H1 (cell line): ENCODE data around the gene TTC28. TPM values are rescaled to one million over a fixed set of nuclear protein-coding genes. Genes with fewer than 3 reads are reported as not detected.

Experiments
- CTCF ChIA-PET: fragments of 300-600 bp; sonication (Branson Sonifier 250); formaldehyde crosslinking; loops from one replicate; lab custom pipeline; 2021; ENCODE audit not compliant: partially characterized antibody; lab: Charles Lee
- POLR2A ChIA-PET: fragments of 300-600 bp; sonication (Branson Sonifier 250); formaldehyde crosslinking; loops from one replicate; lab custom pipeline; 2021; ENCODE audit warnings: inconsistent platforms; ENCODE audit not compliant: partially characterized antibody; lab: Charles Lee
- DNase-seq, 2 experiments: peaks; one replicate each; pipeline versions ENCODE4 v3.0.0 to v3.0.0-alpha.2; 2010 to 2022; ENCODE audit warnings: low spot score in 2 of 2, low read depth in 1 of 2, mixed read lengths in 1 of 2
- FAIRE-seq: peaks from 2 replicates; lab custom pipeline; 2011; peaks lifted over from hg19 to GRCh38; lab: Jason Lieb, UNC
- H2AFZ ChIP-seq: 2 replicates; pipeline ENCODE4 v1.8.1; 2012; ENCODE audit warnings: low read length, inconsistent platforms
- H2AK5ac ChIP-seq: 2 replicates; pipeline ENCODE4 v1.6.1; 2013; ENCODE audit warnings: low read depth, low read length
- H2BK120ac ChIP-seq: replicated peaks from 2 replicates; pipeline ENCODE3; 2013; ENCODE audit warnings: low read depth, low read length, inconsistent platforms
- H2BK12ac ChIP-seq: 2 replicates; pipeline ENCODE4 v1.6.1; 2013; ENCODE audit warnings: low read depth, low read length
- H2BK15ac ChIP-seq: 2 replicates; pipeline ENCODE4 v1.6.1; 2013; ENCODE audit warnings: low read length
- H2BK20ac ChIP-seq: 2 replicates; pipeline ENCODE4 v1.6.1; 2013; ENCODE audit warnings: low read length
- H2BK5ac ChIP-seq: 2 replicates; pipeline ENCODE4 v1.6.1; 2013; ENCODE audit warnings: low read depth, low read length
- H3K14ac ChIP-seq: 2 replicates; pipeline ENCODE4 v1.6.1; 2013; ENCODE audit warnings: inconsistent platforms; ENCODE audit not compliant: insufficient read length
- H3K18ac ChIP-seq: 2 replicates; pipeline ENCODE4 v1.6.1; 2013; ENCODE audit warnings: low read length; ENCODE audit errors: extremely low read depth
- H3K23ac ChIP-seq: 2 replicates; pipeline ENCODE4 v1.6.1; 2013; ENCODE audit warnings: inconsistent platforms; ENCODE audit not compliant: insufficient read length
- H3K23me2 ChIP-seq: 2 replicates; pipeline ENCODE4 v1.6.1; 2013; ENCODE audit warnings: low read depth, low read length
- H3K27ac ChIP-seq: 2 replicates; pipeline ENCODE4 v1.6.1; 2011; ENCODE audit warnings: low read depth, low read length, inconsistent platforms
- H3K27me3 ChIP-seq, 4 experiments: replicated peaks in 1 of 4; 1 replicate in 1 of 4; 2 replicates in 3 of 4; pipeline versions ENCODE4 v1.6.1 to v1.8.1; 2011 to 2013; ENCODE audit warnings: low read length in 3 of 4, mild to moderate bottlenecking in 3 of 4, inconsistent platforms in 2 of 4, mixed read lengths in 2 of 4, moderate library complexity in 1 of 4; ENCODE audit not compliant: control insufficient read depth in 3 of 4, insufficient read depth in 3 of 4; ENCODE audit errors: extremely low read depth in 1 of 4
- H3K36me3 ChIP-seq, 4 experiments: 2 replicates each; pipeline versions ENCODE4 v1.6.1 to v1.8.1; 2011 to 2013; ENCODE audit warnings: mild to moderate bottlenecking in 4 of 4, low read length in 3 of 4, moderate library complexity in 2 of 4, control low read depth in 1 of 4, inconsistent platforms in 1 of 4; ENCODE audit not compliant: insufficient read depth in 4 of 4, control insufficient read depth in 2 of 4
- H3K4ac ChIP-seq: replicated peaks from 2 replicates; pipeline ENCODE3; 2013; ENCODE audit warnings: low read length, low read depth, mixed read lengths, inconsistent platforms; ENCODE audit not compliant: insufficient read length
- H3K4me1 ChIP-seq, 4 experiments: replicated peaks in 1 of 4; 1 replicate in 1 of 4; 2 replicates in 3 of 4; pipeline versions ENCODE4 v1.6.1 to v1.8.1; 2011 to 2013; ENCODE audit warnings: low read length in 3 of 4, inconsistent platforms in 2 of 4, mixed read lengths in 1 of 4; ENCODE audit not compliant: insufficient read depth in 4 of 4, control insufficient read depth in 3 of 4
- H3K4me2 ChIP-seq, 2 experiments: 2 replicates each; pipeline versions ENCODE4 v1.6.1 to v1.8.1; 2011 to 2013; ENCODE audit warnings: low read depth in 2 of 2, low read length in 2 of 2, control low read depth in 1 of 2, inconsistent platforms in 1 of 2, mild to moderate bottlenecking in 1 of 2; ENCODE audit not compliant: insufficient read depth in 1 of 2
- H3K4me3 ChIP-seq, 4 experiments: fragments of 200-600, 300-600 bp in 1 of 4; sonication (generic), shearing (Covaris generic), sonication (Bioruptor Twin) in 1 of 4; 2 replicates each; pipeline versions ENCODE4 v1.5.1 to v1.8.1; 2011 to 2016; ENCODE audit warnings: low read length in 4 of 4, low read depth in 3 of 4, control low read depth in 2 of 4, inconsistent platforms in 2 of 4, mild to moderate bottlenecking in 2 of 4, mixed read lengths in 1 of 4, moderate library complexity in 1 of 4; ENCODE audit not compliant: insufficient read depth in 2 of 4; ENCODE audit errors: extremely low read depth in 1 of 4
- H3K56ac ChIP-seq: replicated peaks from 2 replicates; pipeline ENCODE3; 2013; ENCODE audit warnings: low read depth, mild to moderate bottlenecking, mixed read lengths, low read length, inconsistent platforms; ENCODE audit not compliant: insufficient read length
- H3K79me1 ChIP-seq: 2 replicates; pipeline ENCODE4 v1.6.1; 2013; ENCODE audit warnings: low read depth, low read length, control low read depth
- H3K79me2 ChIP-seq, 2 experiments: 2 replicates each; pipeline versions ENCODE4 v1.6.1 to v1.8.1; 2012 to 2013; ENCODE audit warnings: low read length in 2 of 2, mild to moderate bottlenecking in 2 of 2, inconsistent platforms in 1 of 2; ENCODE audit not compliant: insufficient read depth in 2 of 2, control insufficient read depth in 1 of 2
- H3K9ac ChIP-seq, 4 experiments: replicated peaks in 1 of 4; 1 replicate in 1 of 4; 2 replicates in 3 of 4; pipeline versions ENCODE4 v1.6.1 to v1.8.1; 2011 to 2013; ENCODE audit warnings: low read depth in 3 of 4, low read length in 3 of 4, control low read depth in 2 of 4, mild to moderate bottlenecking in 2 of 4, moderate library complexity in 2 of 4, inconsistent platforms in 1 of 4; ENCODE audit errors: extremely low read depth in 1 of 4
- H3K9me3 ChIP-seq, 2 experiments: 2 replicates each; pipeline versions ENCODE4 v1.6.1 to v1.8.1; 2012 to 2013; ENCODE audit warnings: mild to moderate bottlenecking in 2 of 2, moderate library complexity in 2 of 2, control low read depth in 1 of 2, inconsistent platforms in 1 of 2, low read depth in 1 of 2, low read length in 1 of 2, mixed read lengths in 1 of 2; ENCODE audit not compliant: insufficient read depth in 2 of 2
- H4K20me1 ChIP-seq, 2 experiments: replicated peaks in 1 of 2; 2 replicates each; pipeline versions ENCODE3 to v1.8.1; 2011 to 2013; ENCODE audit warnings: inconsistent platforms in 2 of 2, low read length in 2 of 2, mild to moderate bottlenecking in 1 of 2; ENCODE audit not compliant: insufficient read depth in 2 of 2, control insufficient read depth in 1 of 2
- H4K5ac ChIP-seq: 2 replicates; pipeline ENCODE4 v1.6.1; 2013; ENCODE audit warnings: low read length, low read depth, mixed read lengths, inconsistent platforms; ENCODE audit not compliant: insufficient read length
- H4K8ac ChIP-seq: 2 replicates; pipeline ENCODE4 v1.8.0; 2013; ENCODE audit warnings: mild to moderate bottlenecking, moderate library complexity, low read length, inconsistent platforms; ENCODE audit not compliant: insufficient read depth; ENCODE audit errors: extremely low read depth
- H4K91ac ChIP-seq: replicated peaks from 2 replicates; pipeline ENCODE3; 2013; ENCODE audit warnings: low read length, mixed read lengths, inconsistent platforms; ENCODE audit not compliant: insufficient read length
- GABPA ChIP-seq: IDR thresholded peaks from 2 replicates; pipeline ENCODE4 v1.6.1; 2011; ENCODE audit warnings: mild to moderate bottlenecking, low read length, moderate library complexity, borderline replicate concordance; ENCODE audit not compliant: insufficient read depth
- HDAC2 ChIP-seq, 2 experiments: fragments of 300-600 bp in 1 of 2; sonication (generic) in 1 of 2; IDR thresholded peaks; 2 replicates each; pipeline ENCODE4 v1.6.1; 2011 to 2012; ENCODE audit warnings: low read depth in 2 of 2, low read length in 2 of 2, mild to moderate bottlenecking in 2 of 2, moderate library complexity in 2 of 2, borderline replicate concordance in 1 of 2, inconsistent platforms in 1 of 2
- NRF1 ChIP-seq: IDR thresholded peaks from 2 replicates; pipeline ENCODE4 v1.6.1; 2011; ENCODE audit warnings: mild to moderate bottlenecking, low read depth, low read length, improper control_type of control experiment
- RFX5 ChIP-seq: IDR thresholded peaks from 2 replicates; pipeline ENCODE4 v1.6.1; 2011; ENCODE audit warnings: low read depth, low read length, improper control_type of control experiment, borderline replicate concordance
- SAP30 ChIP-seq: fragments of 300-600 bp; sonication (generic); IDR thresholded peaks from 2 replicates; pipeline ENCODE4 v1.7.1; 2012; ENCODE audit warnings: low read length, moderate library complexity, mild to moderate bottlenecking, inconsistent platforms; ENCODE audit not compliant: insufficient read depth, insufficient replicate concordance
- SIRT6 ChIP-seq: IDR thresholded peaks from one replicate; pipeline ENCODE4 v1.7.1; 2012; ENCODE audit warnings: low read length, inconsistent platforms
- SRF ChIP-seq: IDR thresholded peaks from 2 replicates; pipeline ENCODE4 v1.6.1; 2011; ENCODE audit warnings: mild to moderate bottlenecking, low read depth, low read length, moderate library complexity
- TBP ChIP-seq: IDR thresholded peaks from 2 replicates; pipeline ENCODE4 v1.6.1; 2011; ENCODE audit warnings: low read depth, low read length, improper control_type of control experiment
- WGBS, 2 experiments: shearing (Covaris generic) in 1 of 2; methylation state at CpG; one replicate each; pipeline versions ENCODE4 v1.1.6 to v1.1.7; 2013 to 2015; ENCODE audit warnings: low lambda C conversion rate in 2 of 2, mixed read lengths in 2 of 2, inconsistent platforms in 1 of 2, low coverage in 1 of 2, missing lambda C conversion rate in 1 of 2; ENCODE audit not compliant: insufficient replicate concordance in 2 of 2, insufficient coverage in 1 of 2, insufficient read length in 1 of 2; ENCODE audit errors: extremely low coverage in 1 of 2, missing lambda C conversion rate in 1 of 2; 5-methylcytosine and 5-hydroxymethylcytosine counted together
- polyA plus RNA-seq, 7 experiments: library from polyadenylated mRNA; depleted of rRNA in 3 of 7; stranded (reverse) in 5 of 7; unstranded in 2 of 7; fragments of >200 nt in 5 of 7; fragments of 200-250 nt in 2 of 7; gene quantifications; 1 replicate in 5 of 7; 2 replicates in 1 of 7; 4 replicates in 1 of 7; pipeline versions ENCODE4 v1.2.1 to v1.2.3, GENCODE V29; 2011 to 2013; ENCODE audit warnings: missing spikeins in 2 of 7, mixed read lengths in 2 of 7
- total RNA-seq: library from RNA; stranded (reverse); fragmentation: NEBNext Ultra II Directional; extraction: Animal tissue kit (Norgen Biotek cat#: 25700); gene quantifications from 2 replicates; pipeline ENCODE4 v1.2.1, GENCODE V29; 2021

Gene TTC28
- total and polyA plus RNA-seq, 2 of the 8 experiments (the other 6 are each of a cell fraction or from before 2014, with no cell fraction given) = 2.6 to 12.6 TPM

DNA sequence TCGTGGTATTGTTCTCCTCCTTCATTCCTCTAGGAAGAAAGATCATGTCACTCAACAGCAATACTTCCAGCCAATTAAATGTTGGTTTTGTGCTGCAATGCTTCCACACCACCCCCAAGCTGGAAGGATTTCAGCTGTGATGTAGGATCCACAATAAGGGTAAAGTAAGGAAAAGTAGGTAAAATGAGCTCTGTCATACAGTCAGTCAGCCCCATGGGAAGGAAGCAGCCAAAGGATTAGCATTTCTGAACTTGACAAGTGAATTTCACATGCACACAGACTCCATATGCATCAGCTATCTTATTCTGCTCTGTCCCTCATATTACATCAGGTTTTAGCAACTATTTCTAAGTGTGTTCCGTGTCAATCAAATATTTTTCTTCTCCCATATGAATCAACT, 197.9 kb downstream of the TTC28 start:
- Histone ChIP-seq H3K4ac (no peak overlapping the region), H3K79me2 (no peaks in the 10 kb centered on the region), H2BK15ac (no peak overlapping the region), H2AFZ (no peak overlapping the region), H2BK5ac (no peak overlapping the region), H3K56ac (no peak overlapping the region), H3K4me3 (no peak overlapping the region), H2AK5ac (no peak overlapping the region), H3K9me3 (no peaks in the 10 kb centered on the region), H3K27me3 (no peaks in the 10 kb centered on the region), H4K5ac (no peak overlapping the region), H3K23ac (no peak overlapping the region), H3K4me1 (no peaks in the 10 kb centered on the region), H3K4me2 (no peak overlapping the region), H3K27ac (no peak overlapping the region), H4K20me1 (no peaks in the 10 kb centered on the region), H3K9ac (no peak overlapping the region), H4K8ac (no peak overlapping the region), H3K14ac (no peak overlapping the region), H2BK12ac (no peak overlapping the region), H2BK20ac (no peak overlapping the region), H3K23me2 (no peaks in the 10 kb centered on the region), H3K18ac (no peak overlapping the region), H2BK120ac (no peak overlapping the region), H3K36me3 (no peaks in the 10 kb centered on the region), H4K91ac (no peak overlapping the region), H3K79me1 (no peaks in the 10 kb centered on the region)
- no peak for FAIRE-seq
- no peak for TF ChIP-seq SAP30
- no peak for TF ChIP-seq TBP
- TF ChIP-seq NRF1 = no peak
- TF ChIP-seq SIRT6 = no peak
- no peak for TF ChIP-seq RFX5
- TF ChIP-seq SRF = no peak
- TF ChIP-seq HDAC2 (IDR thresholded peaks at IDR 0.05; ENCODE audit: borderline replicate concordance in 1 of 2, low read depth in 2 of 2, low read length in 2 of 2) = no peak
- TF ChIP-seq GABPA = no peak
- 65% methylated on average over 2 of the region's 2 CpGs; no CpG with 5 or more reads in 1 of the 2 experiments for WGBS, 2 experiments
- CTCF ChIA-PET = no interaction called here
- POLR2A ChIA-PET = interaction anchor here (0.6 kb wide), 1 partner anchor 39 kb away, joined by 3 read pairs; no protein-coding TSS in a partner anchor
- no peak for DNase-seq
